HG03354 (cell line): ENCODE data around the gene RIBC2.
"Not testable (repeated sequence)": the region's sequence is repeated elsewhere in the genome, so short reads cannot be mapped to it uniquely, and the experiment has no call there.

ENCODE experiments used
- ATAC-seq: cut with Tn5 transposase; IDR thresholded peaks from one replicate; pipeline ENCODE4 v1.9.1; 2021; ENCODE audit warnings: mild to moderate bottlenecking; ENCODE audit not compliant: unreplicated experiment, poor library complexity, severe bottlenecking

Gene RIBC2

DNA sequence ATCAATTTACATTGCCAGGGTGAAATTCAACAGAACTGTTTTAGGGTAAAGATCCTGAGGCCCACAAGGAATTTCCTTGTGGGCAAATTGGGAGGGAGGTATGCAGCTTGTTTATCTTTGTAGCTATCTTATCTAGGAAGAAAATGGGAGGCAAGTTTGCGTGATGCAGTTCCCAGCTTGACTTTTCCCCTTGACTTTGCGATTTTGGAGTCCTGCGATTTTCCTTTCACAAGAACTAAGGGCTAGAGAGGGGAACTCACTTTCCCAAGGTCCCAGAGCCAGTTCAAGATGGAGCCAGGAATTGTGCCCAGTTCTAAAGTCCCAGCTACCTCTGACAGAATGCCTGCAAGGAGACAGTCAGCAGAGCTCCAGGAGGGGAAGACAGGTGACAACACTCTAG, 30.7 kb downstream of the RIBC2 start:
- ATAC-seq: no peak

DNA sequence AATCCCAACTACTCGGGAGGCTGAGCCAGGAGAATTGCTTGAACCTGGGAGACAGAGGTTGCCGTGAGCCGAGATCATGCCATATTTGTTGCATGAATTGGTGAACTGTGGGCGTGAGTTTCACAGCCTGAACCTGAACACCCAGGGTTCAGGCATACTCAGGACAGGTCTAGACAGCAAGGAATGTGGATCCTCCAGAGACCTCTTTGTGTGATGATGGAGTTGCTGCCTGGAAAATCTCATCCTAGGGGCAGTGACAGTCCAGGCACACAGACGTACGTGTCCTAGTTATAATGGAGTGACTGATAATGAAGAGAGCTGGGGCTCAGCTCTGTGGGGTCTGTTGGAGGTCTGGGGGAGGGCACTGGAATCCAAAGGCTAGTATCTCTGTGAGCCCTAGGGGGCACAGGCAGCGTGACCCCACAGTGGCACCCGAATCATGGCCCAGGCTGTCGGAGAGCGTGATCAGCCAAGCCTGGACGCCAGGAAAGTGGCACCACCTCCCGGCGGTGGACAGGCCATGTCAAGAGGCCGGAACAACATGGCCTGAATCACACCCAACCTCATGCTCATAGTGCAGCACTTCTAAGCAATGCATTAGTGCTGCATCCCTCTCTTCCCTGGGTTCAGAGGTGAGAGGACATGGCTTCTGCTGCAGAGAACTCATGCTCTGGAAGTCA, 31.7 kb downstream of the RIBC2 start:
- ATAC-seq: no peak

GRCh38 chr22:45446216-45446615, 32.7 kb downstream of the RIBC2 start:
- ATAC-seq: no peak

- not testable (repeated sequence) for ATAC-seq
Measured at GRCh38 chr22:45447596-45447995, 34.1 kb downstream of the RIBC2 start.

DNA sequence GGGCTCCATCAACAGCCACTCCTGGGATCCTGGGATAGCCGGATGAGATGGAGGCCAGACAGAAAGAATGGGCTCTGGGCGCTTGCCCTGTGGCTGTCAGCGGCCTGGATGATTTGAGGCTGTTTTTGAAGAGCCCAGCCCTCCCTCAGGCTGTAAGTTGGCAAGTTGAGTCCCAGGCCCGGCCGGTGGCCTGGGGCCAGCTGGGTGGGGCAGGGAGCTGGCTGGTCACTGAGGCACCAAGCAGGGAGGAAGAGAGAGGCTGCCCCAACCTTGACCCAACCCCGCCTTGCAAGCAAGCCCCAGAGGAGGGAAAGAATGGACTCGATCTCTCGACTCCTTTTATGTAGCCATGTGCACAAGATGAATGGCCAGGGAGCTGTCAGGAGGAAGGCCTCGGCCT, 34.9 kb downstream of the RIBC2 start:
- no peak for ATAC-seq

DNA sequence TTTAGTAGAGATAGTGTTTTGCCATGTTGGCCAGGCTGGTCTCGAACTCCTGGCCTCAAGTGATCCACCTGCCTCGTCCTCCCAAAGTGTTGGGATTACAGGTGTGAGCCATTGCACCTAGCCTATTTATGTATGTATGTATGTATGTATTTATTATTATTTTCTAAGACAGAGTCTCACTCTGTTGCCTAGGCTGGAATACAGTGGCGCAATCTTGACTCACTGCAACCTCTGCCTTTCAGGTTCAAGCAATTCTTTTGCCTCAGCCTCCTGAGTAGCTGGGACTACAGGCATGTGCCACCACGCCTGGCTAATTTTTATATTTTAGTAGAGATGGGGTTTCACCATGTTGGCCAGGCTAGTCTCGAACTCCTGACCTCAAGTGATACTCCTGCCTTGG, 35.9 kb downstream of the RIBC2 start:
- not testable (repeated sequence) for ATAC-seq

DNA sequence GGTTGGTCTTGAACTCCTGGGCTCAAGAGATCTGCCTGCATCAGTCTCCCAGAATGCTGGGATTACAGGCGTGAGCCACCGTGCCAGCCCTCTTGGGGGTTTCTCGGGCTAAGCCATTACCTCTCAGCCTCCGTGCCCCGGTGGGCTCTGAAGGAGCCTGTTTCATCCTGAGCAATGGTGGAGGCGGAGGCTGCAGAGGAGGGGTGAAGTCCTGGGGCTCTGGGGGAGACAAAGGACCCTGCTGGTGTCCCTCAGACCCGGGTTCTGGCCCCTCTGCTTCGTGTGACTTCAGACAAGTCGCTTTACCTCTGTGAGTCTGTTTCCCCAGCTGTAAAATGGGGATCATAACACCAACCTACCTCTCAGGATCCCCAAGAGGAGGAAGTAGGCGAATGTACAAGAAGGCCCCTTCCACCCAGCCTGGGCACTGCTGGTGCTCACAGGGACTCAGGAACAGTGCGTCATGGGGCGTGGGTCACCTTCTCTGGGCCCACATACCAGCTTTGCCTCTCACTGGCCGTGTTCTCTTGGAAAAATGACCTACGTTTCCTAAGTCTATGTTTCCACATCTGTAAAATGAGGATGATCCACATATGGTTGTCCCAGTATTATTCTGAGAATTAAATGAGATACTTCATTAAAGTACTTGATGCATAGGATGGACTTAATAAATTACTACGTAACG, 36.8 kb downstream of the RIBC2 start:
- no peak for ATAC-seq

GRCh38 chr22:45450921-45451651, 37.6 kb downstream of the RIBC2 start:
- no peak for ATAC-seq

DNA sequence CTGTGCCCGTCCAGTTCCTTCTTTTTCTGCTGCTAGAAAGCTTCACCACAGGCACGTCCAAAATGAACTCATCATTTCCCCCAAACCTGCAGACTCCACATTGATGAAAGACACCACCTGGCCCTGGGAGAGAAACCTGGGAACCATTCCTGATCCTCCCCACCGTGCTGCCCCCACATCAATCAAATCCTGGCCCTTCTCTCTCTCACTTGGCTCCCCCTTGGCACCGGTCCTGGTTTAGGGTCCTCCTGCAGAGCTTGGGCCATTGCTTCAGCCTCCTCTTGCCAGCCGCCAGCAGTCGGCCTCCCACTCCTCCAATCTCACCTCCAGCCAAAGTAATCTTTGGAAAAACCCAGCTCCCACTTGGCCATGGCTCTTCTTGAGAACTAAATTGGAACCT, 38.5 kb downstream of the RIBC2 start:
- no peak for ATAC-seq

DNA sequence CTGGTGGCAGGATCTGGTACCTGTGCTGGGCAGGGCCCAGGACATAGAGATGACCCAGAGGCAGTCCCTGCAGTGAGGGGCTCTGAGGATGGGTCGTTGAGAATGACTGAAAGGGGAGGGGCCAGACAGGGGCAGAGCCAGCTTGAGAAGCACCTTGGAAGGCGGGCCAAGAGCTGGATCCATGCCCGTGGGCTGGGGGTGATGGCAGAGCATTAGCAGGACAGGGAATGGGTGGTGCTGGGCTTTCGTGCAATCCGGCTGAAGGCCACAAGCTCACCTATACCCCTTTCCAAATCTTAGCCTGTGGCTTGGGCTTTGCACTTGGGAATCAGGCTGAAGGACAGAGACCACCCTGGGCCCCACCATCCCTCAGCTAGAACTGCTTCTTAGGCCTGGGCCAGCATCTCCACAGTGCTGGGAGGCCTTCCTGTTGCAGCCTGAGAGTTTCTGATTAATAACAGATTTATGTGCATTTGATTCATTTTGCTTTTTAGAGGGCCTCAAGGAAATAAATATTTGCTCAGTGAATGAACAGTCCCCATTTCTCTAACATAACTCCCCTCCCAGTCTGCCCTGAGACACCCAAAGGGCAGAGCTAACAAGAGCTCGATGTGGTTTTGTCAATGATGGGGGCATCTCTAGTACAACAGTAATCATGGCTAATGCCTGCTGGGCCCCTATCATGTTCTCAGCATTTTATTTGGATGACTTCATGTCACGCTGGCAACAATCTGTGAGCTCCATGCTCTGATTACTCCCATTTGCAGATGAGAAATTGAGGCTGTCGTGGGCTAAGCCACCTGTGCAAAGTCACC, 39.3 kb downstream of the RIBC2 start:
- no peak for ATAC-seq

GRCh38 chr22:45453764-45454163, 40.3 kb downstream of the RIBC2 start:
- no peak for ATAC-seq

DNA sequence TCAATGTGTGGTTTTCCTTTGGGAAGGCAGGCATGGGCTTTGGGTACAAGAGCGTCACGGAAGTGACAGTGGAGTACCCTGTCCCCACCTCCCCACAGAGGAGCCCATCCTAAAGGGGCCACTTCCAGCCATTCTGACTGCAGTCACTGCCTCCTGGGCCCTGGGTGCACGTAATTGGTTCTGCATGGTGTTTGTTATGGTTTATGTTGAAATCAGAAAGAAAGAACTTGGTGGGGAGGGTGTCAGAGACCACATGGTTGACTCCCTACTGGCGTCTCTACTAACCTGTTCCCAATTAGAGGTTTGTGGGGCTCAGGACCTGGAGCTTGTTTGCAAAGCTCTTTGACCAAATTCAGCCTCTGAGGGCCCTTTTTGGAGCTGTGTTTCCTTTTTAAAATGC, 40.8 kb downstream of the RIBC2 start:
- no peak for ATAC-seq

DNA sequence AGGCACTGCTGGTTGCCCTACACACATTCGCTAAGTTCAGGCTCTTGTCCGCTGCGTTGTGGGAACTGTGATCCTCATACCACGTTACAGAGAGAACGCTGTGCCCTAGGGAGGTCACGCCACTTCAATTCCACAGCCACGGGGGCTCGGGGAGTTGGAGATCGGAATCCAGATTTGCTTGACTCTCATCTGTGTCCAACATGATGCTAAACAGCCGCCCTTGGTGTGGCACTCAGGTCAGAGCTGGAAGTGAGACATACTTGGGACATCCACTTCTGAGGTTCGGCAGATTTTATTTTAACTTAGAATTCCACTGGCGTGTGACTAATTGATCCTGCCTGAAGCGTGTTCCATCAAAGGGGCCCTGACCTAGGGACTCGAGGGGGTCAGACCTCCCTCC, 41.7 kb downstream of the RIBC2 start:
- no peak for ATAC-seq

GRCh38 chr22:45455621-45456020, 42.1 kb downstream of the RIBC2 start:
- no peak for ATAC-seq

DNA sequence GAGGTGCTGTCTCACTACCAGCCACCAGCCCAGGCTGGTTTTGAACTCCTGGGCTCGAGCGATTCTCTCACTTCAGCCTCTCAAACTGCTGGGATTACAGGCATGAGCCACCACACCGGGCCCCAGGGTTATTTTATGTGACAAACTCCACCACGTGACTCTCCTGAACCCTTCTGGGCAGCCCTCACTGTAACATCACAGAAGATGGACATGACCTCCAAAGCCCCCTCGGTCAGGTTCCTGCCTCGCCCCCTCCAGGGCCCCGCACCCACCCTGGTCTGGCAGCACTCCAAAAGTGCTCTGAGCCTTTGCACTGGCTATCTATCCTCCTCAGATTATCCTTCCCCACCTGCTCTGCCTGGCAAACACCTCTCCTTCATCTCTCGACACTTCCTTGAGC, 43.3 kb downstream of the RIBC2 start:
- no peak for ATAC-seq

DNA sequence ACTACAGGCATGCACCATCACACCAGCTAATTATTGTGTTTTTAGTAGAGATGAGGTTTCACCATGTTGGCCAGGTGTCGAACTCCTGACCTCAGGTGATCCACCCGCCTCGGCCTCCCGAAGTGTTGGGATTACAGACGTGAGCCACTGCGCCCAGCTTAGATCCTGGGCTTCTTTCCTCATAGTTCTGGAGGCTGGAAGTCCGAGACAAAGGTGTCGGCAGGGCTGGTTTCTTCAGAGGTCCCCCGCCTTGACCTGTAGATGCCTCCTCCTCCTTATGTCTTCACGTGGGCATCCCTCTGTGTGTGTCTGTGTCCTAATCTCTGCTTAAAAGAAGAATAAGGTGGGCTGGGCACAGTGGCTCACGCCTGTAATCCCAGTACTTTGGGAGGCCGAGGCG, 45.0 kb downstream of the RIBC2 start:
- no peak for ATAC-seq

GRCh38 chr22:45459235-45459634, 45.7 kb downstream of the RIBC2 start:
- no peak for ATAC-seq

DNA sequence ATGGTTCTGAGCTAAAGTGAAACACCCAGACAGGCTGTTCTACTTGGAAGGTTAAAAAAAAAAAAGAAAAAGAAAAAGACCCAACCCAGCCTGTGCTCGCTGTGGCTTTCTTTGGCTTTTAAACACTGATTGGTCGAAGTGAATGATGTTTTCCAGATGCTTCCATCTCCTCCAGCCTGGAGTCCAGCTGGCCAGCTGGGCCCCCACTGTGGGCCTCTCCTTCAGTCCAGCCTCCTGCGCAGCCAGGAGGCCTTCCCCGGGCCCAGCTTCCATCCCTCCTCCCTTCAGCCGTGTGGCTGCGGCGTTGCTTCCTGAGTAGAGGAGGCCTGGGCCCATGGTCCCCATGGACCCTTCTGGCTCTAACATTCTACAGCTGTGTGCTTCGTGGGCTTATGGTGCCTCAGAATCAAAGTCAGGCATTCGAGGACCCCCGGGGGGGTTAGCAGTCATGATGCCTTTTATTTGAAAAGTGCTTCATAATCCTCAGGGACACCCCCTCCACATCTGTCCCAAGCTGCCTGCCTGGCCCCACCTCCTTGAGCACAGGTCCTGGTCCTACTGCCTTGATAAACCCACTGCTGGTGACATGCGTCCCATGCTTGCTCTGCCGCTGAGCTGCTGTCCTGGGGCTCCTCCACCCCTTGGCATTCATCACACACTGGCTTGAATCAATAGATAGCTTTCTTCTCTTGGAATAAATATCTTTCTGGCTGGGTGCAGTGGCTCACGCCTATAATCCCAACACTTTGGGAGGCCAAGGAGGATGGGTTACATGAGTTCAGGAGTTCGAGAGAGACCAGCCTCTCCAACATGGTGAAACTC, 47.0 kb downstream of the RIBC2 start:
- ATAC-seq: no peak

DNA sequence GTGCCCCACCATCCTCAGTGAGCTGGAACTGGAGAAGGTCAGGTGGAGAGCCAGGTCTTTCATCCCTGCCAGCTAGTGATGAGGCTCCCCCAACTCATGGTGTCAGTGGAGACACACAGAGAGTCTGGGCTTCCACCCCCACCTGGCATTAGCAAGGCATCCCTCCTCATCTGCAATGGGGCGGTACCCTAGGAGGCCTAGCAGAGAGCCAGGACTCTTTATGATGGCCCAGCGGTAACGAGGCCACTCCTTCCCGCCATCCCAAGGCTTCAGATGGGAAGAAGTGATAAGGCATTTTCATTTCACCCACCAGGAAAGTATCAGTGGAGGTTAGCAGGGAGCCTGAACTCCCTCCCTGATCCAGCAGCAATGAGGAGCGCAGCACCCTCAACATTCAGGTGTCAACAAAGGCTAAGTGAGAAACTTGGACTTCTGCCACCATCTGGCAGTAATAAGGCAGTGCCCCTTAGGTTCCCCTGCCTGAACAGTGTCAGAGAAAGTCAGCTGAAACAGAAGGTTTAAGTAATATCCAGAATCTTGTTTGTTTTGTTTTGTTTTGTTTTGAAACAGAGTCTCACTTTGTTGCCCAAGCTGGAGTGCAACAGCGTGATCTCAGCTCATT, 48.7 kb downstream of the RIBC2 start:
- ATAC-seq: no peak
